ENCODE measurements around the gene DPP6. TPM values are rescaled to one million over a fixed set of nuclear protein-coding genes. Genes with fewer than 3 reads are reported as not detected.

DPP6 gene
- total and polyA plus RNA-seq, 2 donors (not counting 1 experiment from before 2014, with no cell fraction given): not detected

- peaks cover 5% of the 10 kb centered on the region for H3K9me3 Mint-ChIP-seq (ENCODE audit: insufficient read depth)
These were observed 387.9 kb downstream of the DPP6 start for GRCh38 chr7:154440058-154440457.

GRCh38 chr7:154440651-154441050 lies 388.5 kb downstream of the DPP6 start:
- Histone ChIP-seq H3K4me2 (replicated peaks; ENCODE audit: low read depth, low read length, poor library complexity, severe bottlenecking) (no peak overlapping the region), H3K27ac (ENCODE audit: low read length in 2 of 2) (no peak overlapping the region), H3K9me3 (ENCODE audit: control extremely low read depth in 1 of 3, control insufficient read depth in 2 of 3, insufficient read depth in 1 of 3, low read length in 2 of 3) (peaks cover 0 to 10% (median 0%) of the 10 kb centered on the region in 3 donors), H3K36me3 (replicated peaks in 1 of 2; ENCODE audit: control extremely low read depth in 1 of 2, control insufficient read depth in 1 of 2, extremely low read depth in 1 of 2, insufficient read depth in 2 of 2, low read length in 1 of 2) (no peaks in the 10 kb centered on the region), H3K79me2 (ENCODE audit: control insufficient read depth, insufficient read depth, low read length) (no peaks in the 10 kb centered on the region), H3K9ac (ENCODE audit: low read length) (no peak overlapping the region), H3K4me3 (ENCODE audit: control extremely low read depth in 1 of 5, extremely low read depth in 1 of 5, insufficient read depth in 1 of 5, low read depth in 2 of 5, low read length in 4 of 5) (no peak overlapping the region), H4K20me1 (ENCODE audit: control insufficient read depth, insufficient read depth, low read length, poor library complexity, severe bottlenecking) (no peaks in the 10 kb centered on the region), H2AFZ (ENCODE audit: insufficient read depth, low read depth, low read length, poor library complexity, severe bottlenecking) (no peak overlapping the region), H3K27me3 (replicated peaks in 1 of 4; ENCODE audit: control extremely low read depth in 1 of 4, control insufficient read depth in 3 of 4, insufficient read depth in 4 of 4, low read length in 3 of 4) (no peaks in the 10 kb centered on the region), H3K4me1 (ENCODE audit: control insufficient read depth in 2 of 2, insufficient read depth in 2 of 2, low read length in 2 of 2) (no peaks in the 10 kb centered on the region)
- Mint-ChIP-seq H3K4me1 (no peaks in the 10 kb centered on the region), H3K27me3 (no peaks in the 10 kb centered on the region), H3K4me3 (no peak overlapping the region), H3K27ac (no peak overlapping the region), H3K9me3 (ENCODE audit: insufficient read depth) (peaks cover 5% of the 10 kb centered on the region)
- no peak for ATAC-seq (ENCODE audit: low read depth)
- ChIA-PET CTCF (no interaction called here), POLR2A (no interaction called here)
- DNase-seq: no peak
- intact Hi-C loops (cut with micrococcal nuclease): no loop called here
- WGBS (ENCODE audit: insufficient coverage): 60% methylated on average over 1 of the region's 5 CpGs
- TF ChIP-seq, protein P1, sequence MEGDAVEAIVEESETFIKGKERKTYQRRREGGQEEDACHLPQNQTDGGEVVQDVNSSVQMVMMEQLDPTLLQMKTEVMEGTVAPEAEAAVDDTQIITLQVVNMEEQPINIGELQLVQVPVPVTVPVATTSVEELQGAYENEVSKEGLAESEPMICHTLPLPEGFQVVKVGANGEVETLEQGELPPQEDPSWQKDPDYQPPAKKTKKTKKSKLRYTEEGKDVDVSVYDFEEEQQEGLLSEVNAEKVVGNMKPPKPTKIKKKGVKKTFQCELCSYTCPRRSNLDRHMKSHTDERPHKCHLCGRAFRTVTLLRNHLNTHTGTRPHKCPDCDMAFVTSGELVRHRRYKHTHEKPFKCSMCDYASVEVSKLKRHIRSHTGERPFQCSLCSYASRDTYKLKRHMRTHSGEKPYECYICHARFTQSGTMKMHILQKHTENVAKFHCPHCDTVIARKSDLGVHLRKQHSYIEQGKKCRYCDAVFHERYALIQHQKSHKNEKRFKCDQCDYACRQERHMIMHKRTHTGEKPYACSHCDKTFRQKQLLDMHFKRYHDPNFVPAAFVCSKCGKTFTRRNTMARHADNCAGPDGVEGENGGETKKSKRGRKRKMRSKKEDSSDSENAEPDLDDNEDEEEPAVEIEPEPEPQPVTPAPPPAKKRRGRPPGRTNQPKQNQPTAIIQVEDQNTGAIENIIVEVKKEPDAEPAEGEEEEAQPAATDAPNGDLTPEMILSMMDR (IDR thresholded peaks at IDR 0.05): no peak
- TF ChIP-seq EZH2 (IDR thresholded peaks at IDR 0.05; ENCODE audit: borderline replicate concordance, insufficient read depth, low read depth, low read length, poor library complexity, severe bottlenecking): no peak

More at GRCh38 chr7:154440058-154440457, 387.9 kb downstream of the DPP6 start:
- no peak overlapping the region for H3K4me2 ChIP-seq (replicated peaks; ENCODE audit: low read depth, low read length, poor library complexity, severe bottlenecking)
- 88% methylated on average over 7 of the region's 9 CpGs for WGBS (ENCODE audit: insufficient coverage)
- H3K79me2 ChIP-seq (ENCODE audit: control insufficient read depth, insufficient read depth, low read length): no peaks in the 10 kb centered on the region
- ATAC-seq (ENCODE audit: low read depth): no peak
- no peak for TF ChIP-seq EZH2 (IDR thresholded peaks at IDR 0.05; ENCODE audit: borderline replicate concordance, insufficient read depth, low read depth, low read length, poor library complexity, severe bottlenecking)
- TF ChIP-seq, protein P1 (IDR thresholded peaks at IDR 0.05): no peak
- H4K20me1 ChIP-seq (ENCODE audit: control insufficient read depth, insufficient read depth, low read length, poor library complexity, severe bottlenecking): no peaks in the 10 kb centered on the region
- peaks cover 0 to 10% (median 0%) of the 10 kb centered on the region in 3 donors for H3K9me3 ChIP-seq (ENCODE audit: control extremely low read depth in 1 of 3, control insufficient read depth in 2 of 3, insufficient read depth in 1 of 3, low read length in 2 of 3)
- H3K4me1 ChIP-seq (ENCODE audit: control insufficient read depth in 2 of 2, insufficient read depth in 2 of 2, low read length in 2 of 2): no peaks in the 10 kb centered on the region
- no peak for DNase-seq
- CTCF ChIA-PET: no interaction called here
- H3K4me3 Mint-ChIP-seq: no peak overlapping the region
- no peaks in the 10 kb centered on the region for H3K27me3 Mint-ChIP-seq
- H3K4me3 ChIP-seq (ENCODE audit: control extremely low read depth in 1 of 5, extremely low read depth in 1 of 5, insufficient read depth in 1 of 5, low read depth in 2 of 5, low read length in 4 of 5): no peak overlapping the region
- H3K27ac Mint-ChIP-seq: no peak overlapping the region
- H3K9ac ChIP-seq (ENCODE audit: low read length): no peak overlapping the region
- no peak overlapping the region for H2AFZ ChIP-seq (ENCODE audit: insufficient read depth, low read depth, low read length, poor library complexity, severe bottlenecking)
- H3K27ac ChIP-seq (ENCODE audit: low read length in 2 of 2): no peak overlapping the region
- intact Hi-C loops (cut with micrococcal nuclease): no loop called here
- no peaks in the 10 kb centered on the region for H3K36me3 ChIP-seq (replicated peaks in 1 of 2; ENCODE audit: control extremely low read depth in 1 of 2, control insufficient read depth in 1 of 2, extremely low read depth in 1 of 2, insufficient read depth in 2 of 2, low read length in 1 of 2)
- H3K27me3 ChIP-seq (replicated peaks in 1 of 4; ENCODE audit: control extremely low read depth in 1 of 4, control insufficient read depth in 3 of 4, insufficient read depth in 4 of 4, low read length in 3 of 4): no peaks in the 10 kb centered on the region
- POLR2A ChIA-PET: no interaction called here
- H3K4me1 Mint-ChIP-seq: no peaks in the 10 kb centered on the region

All from B cell (primary cell).